Thyroid gland (tissue), 4 donors: ENCODE data around the gene NUMB.

Experiments used
- POLR2A ChIP-seq, 2 donors: fragments of 450-650 bp; IDR thresholded peaks; one replicate each; pipeline ENCODE4 v1.6.1; 2017; ENCODE audit warnings: antibody characterized with exemption in 2 of 2, mild to moderate bottlenecking in 2 of 2, moderate library complexity in 1 of 2
- TF ChIP-seq, protein P1 (sequence below), 6 experiments: fragments of 200-600 bp in 3 of 6; fragments of 450-650 bp in 3 of 6; sonication (generic) in 3 of 6; IDR thresholded peaks; one replicate each; pipeline ENCODE4 v1.5.1; 2016 to 2019; ENCODE audit warnings: antibody characterized with exemption in 6 of 6, mild to moderate bottlenecking in 2 of 6, inconsistent platforms in 1 of 6, moderate library complexity in 1 of 6

DNA sequence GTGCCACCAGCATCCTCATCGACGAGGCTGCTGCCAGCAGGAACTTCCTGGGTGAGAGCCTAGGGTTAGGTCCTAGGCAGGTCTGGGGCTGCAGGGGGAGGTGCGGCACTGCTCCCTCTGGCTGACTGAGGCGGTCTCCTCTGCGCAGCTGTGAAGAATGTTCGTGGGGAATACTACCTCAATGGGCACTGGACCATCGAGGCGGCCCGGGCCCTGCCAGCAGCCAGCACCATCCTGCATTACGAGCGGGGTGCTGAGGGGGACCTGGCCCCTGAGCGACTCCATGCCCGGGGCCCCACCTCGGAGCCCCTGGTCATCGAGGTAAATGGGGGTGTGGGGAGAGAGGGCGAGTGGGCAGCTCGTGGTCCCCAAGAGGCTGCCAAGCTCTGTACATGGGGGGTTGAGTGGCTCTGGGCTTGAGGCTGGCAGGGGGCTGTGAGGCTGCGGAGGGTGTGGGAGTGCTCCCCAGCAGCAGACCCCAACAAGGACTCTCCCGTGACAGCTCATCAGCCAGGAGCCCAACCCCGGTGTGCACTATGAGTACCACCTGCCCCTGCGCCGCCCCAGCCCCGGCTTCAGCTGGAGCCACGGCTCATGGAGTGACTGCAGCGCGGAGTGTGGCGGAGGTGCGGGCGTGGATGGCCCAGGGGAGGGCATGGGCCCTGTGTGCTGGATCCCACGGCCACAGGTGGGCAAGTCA is 206.7 kb downstream of the NUMB start:
- TF ChIP-seq, protein P1, sequence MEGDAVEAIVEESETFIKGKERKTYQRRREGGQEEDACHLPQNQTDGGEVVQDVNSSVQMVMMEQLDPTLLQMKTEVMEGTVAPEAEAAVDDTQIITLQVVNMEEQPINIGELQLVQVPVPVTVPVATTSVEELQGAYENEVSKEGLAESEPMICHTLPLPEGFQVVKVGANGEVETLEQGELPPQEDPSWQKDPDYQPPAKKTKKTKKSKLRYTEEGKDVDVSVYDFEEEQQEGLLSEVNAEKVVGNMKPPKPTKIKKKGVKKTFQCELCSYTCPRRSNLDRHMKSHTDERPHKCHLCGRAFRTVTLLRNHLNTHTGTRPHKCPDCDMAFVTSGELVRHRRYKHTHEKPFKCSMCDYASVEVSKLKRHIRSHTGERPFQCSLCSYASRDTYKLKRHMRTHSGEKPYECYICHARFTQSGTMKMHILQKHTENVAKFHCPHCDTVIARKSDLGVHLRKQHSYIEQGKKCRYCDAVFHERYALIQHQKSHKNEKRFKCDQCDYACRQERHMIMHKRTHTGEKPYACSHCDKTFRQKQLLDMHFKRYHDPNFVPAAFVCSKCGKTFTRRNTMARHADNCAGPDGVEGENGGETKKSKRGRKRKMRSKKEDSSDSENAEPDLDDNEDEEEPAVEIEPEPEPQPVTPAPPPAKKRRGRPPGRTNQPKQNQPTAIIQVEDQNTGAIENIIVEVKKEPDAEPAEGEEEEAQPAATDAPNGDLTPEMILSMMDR (IDR thresholded peaks at IDR 0.05), result no peak
- no peak for TF ChIP-seq POLR2A (IDR thresholded peaks at IDR 0.05)
